H9 (cell line): ENCODE data around the gene MARCHF10. TPM values are rescaled to one million over a fixed set of nuclear protein-coding genes. Genes with fewer than 3 reads are reported as not detected.

Experiments
- DNase-seq: peaks from one replicate; pipeline ENCODE4 v3.0.0-alpha.2; 2017
- H2AFZ ChIP-seq: one replicate; pipeline ENCODE4 v1.6.1; 2013; ENCODE audit warnings: mild to moderate bottlenecking, low read length, control low read depth, moderate library complexity
- H2AK5ac ChIP-seq: 2 replicates; pipeline ENCODE4 v1.6.1; 2013; ENCODE audit warnings: low read length, control low read depth, mixed read lengths; ENCODE audit not compliant: insufficient read length
- H2BK120ac ChIP-seq: one replicate; pipeline ENCODE4 v1.6.1; 2013; ENCODE audit warnings: low read depth, mild to moderate bottlenecking, low read length, control low read depth, inconsistent platforms; ENCODE audit not compliant: poor library complexity, severe bottlenecking
- H2BK12ac ChIP-seq: 2 replicates; pipeline ENCODE4 v1.6.1; 2013; ENCODE audit warnings: low read length, control low read depth, mixed read lengths, low read depth; ENCODE audit not compliant: insufficient read length
- H2BK15ac ChIP-seq: 2 replicates; pipeline ENCODE4 v1.6.1; 2013; ENCODE audit warnings: low read depth, low read length, control low read depth
- H2BK20ac ChIP-seq: one replicate; pipeline ENCODE4 v1.6.1; 2013; ENCODE audit warnings: low read depth, mild to moderate bottlenecking, low read length, control low read depth, inconsistent platforms; ENCODE audit not compliant: poor library complexity, severe bottlenecking
- H2BK5ac ChIP-seq: 2 replicates; pipeline ENCODE4 v1.6.1; 2013; ENCODE audit warnings: low read length, control low read depth, mixed read lengths; ENCODE audit not compliant: insufficient read length
- H3K14ac ChIP-seq: 2 replicates; pipeline ENCODE4 v1.6.1; 2013; ENCODE audit warnings: low read length, control low read depth; ENCODE audit not compliant: insufficient read depth
- H3K18ac ChIP-seq: 2 replicates; pipeline ENCODE4 v1.6.1; 2013; ENCODE audit warnings: low read depth, mild to moderate bottlenecking, mixed read lengths, low read length, control low read depth; ENCODE audit not compliant: insufficient read length
- H3K23ac ChIP-seq: 2 replicates; pipeline ENCODE4 v1.6.1; 2013; ENCODE audit warnings: low read length, control low read depth, mixed read lengths, low read depth; ENCODE audit not compliant: insufficient read length
- H3K23me2 ChIP-seq: 2 replicates; pipeline ENCODE4 v1.6.1; 2013; ENCODE audit warnings: low read depth, mild to moderate bottlenecking, mixed read lengths, low read length, control low read depth; ENCODE audit not compliant: insufficient read length, poor library complexity, severe bottlenecking
- H3K27ac ChIP-seq: 2 replicates; pipeline ENCODE4 v1.5.1; 2013; ENCODE audit warnings: low read length, control low read depth, mixed read lengths, low read depth; ENCODE audit not compliant: insufficient read length
- H3K27me3 ChIP-seq: 2 replicates; pipeline ENCODE4 v1.6.1; 2013; ENCODE audit warnings: low read length, control low read depth, inconsistent platforms; ENCODE audit not compliant: insufficient read depth
- H3K4ac ChIP-seq: 2 replicates; pipeline ENCODE4 v1.6.1; 2013; ENCODE audit warnings: low read depth, mild to moderate bottlenecking, control low read depth, inconsistent platforms, low read length, moderate library complexity
- H3K4me1 ChIP-seq: 2 replicates; pipeline ENCODE4 v1.6.1; 2013; ENCODE audit warnings: low read length, control low read depth, inconsistent platforms; ENCODE audit not compliant: insufficient read depth
- H3K4me2 ChIP-seq: 2 replicates; pipeline ENCODE4 v1.6.1; 2013; ENCODE audit warnings: low read length, control low read depth, mixed read lengths; ENCODE audit not compliant: insufficient read length, insufficient read depth
- H3K56ac ChIP-seq: 2 replicates; pipeline ENCODE4 v1.6.1; 2013; ENCODE audit warnings: low read depth, mild to moderate bottlenecking, mixed read lengths, low read length, control low read depth; ENCODE audit not compliant: insufficient read length
- H3K79me1 ChIP-seq: 2 replicates; pipeline ENCODE4 v1.6.1; 2013; ENCODE audit warnings: low read depth, mild to moderate bottlenecking, moderate library complexity, low read length, control low read depth, inconsistent platforms; ENCODE audit not compliant: insufficient read depth, poor library complexity, severe bottlenecking
- H3K79me2 ChIP-seq: 2 replicates; pipeline ENCODE4 v1.6.1; 2013; ENCODE audit warnings: low read length, control low read depth, inconsistent platforms; ENCODE audit not compliant: insufficient read depth
- H3K9ac ChIP-seq: 2 replicates; pipeline ENCODE4 v1.6.1; 2013; ENCODE audit warnings: low read length, control low read depth, mixed read lengths; ENCODE audit not compliant: insufficient read length; ENCODE audit errors: extremely low read depth
- H3K9me3 ChIP-seq: one replicate; pipeline ENCODE4 v1.6.1; 2013; ENCODE audit warnings: low read depth, low read length, inconsistent platforms; ENCODE audit not compliant: control insufficient read depth
- H3T11ph ChIP-seq: one replicate; pipeline ENCODE4 v1.6.1; 2013; ENCODE audit warnings: mild to moderate bottlenecking, low read length, control low read depth, inconsistent platforms
- H4K20me1 ChIP-seq: one replicate; pipeline ENCODE4 v1.6.1; 2013; ENCODE audit not compliant: control insufficient read depth, insufficient read length, insufficient read depth
- H4K5ac ChIP-seq: 2 replicates; pipeline ENCODE4 v1.6.1; 2013; ENCODE audit warnings: low read depth, mild to moderate bottlenecking, mixed read lengths, low read length, control low read depth; ENCODE audit not compliant: insufficient read length
- H4K8ac ChIP-seq: replicated peaks from 2 replicates; pipeline ENCODE4 v1.6.1; 2013; ENCODE audit warnings: low read length, control low read depth, mixed read lengths, low read depth; ENCODE audit not compliant: insufficient read length
- H4K91ac ChIP-seq: 2 replicates; pipeline ENCODE4 v1.6.1; 2013; ENCODE audit warnings: low read depth, mild to moderate bottlenecking, moderate library complexity, mixed read lengths, low read length, control low read depth; ENCODE audit not compliant: insufficient read length
- H3K27ac Mint-ChIP-seq, 3 experiments: 2 replicates in 2 of 3; 3 replicates in 1 of 3; pipeline ENCODE4 v1.8.0; 2020 to 2021; ENCODE audit warnings: mixed read lengths in 3 of 3, mild to moderate bottlenecking in 1 of 3, moderate library complexity in 1 of 3
- H3K27me3 Mint-ChIP-seq: 2 replicates; pipeline ENCODE4 v1.8.0; 2021; ENCODE audit warnings: low read depth, mild to moderate bottlenecking, moderate library complexity, mixed read lengths
- H3K36me3 Mint-ChIP-seq, 3 experiments: 2 replicates in 2 of 3; 3 replicates in 1 of 3; pipeline ENCODE4 v1.8.0; 2020 to 2021; ENCODE audit warnings: low read depth in 3 of 3, mixed read lengths in 3 of 3; ENCODE audit not compliant: insufficient read depth in 1 of 3
- H3K4me1 Mint-ChIP-seq, 2 experiments: 2 replicates each; pipeline ENCODE4 v1.8.0; 2020; ENCODE audit warnings: mixed read lengths in 2 of 2
- H3K4me3 Mint-ChIP-seq, 2 experiments: 2 replicates in 1 of 2; 3 replicates in 1 of 2; pipeline ENCODE4 v1.8.0; 2020 to 2021; ENCODE audit warnings: mild to moderate bottlenecking in 2 of 2, mixed read lengths in 2 of 2, moderate library complexity in 1 of 2
- H3K9me3 Mint-ChIP-seq, 2 experiments: 2 replicates in 1 of 2; 3 replicates in 1 of 2; pipeline ENCODE4 v1.8.0; 2020; ENCODE audit warnings: mild to moderate bottlenecking in 2 of 2, mixed read lengths in 2 of 2, moderate library complexity in 1 of 2
- WGBS: extraction: QIAGEN DNeasy Blood & Tissue Kit; methylation state at CpG from one replicate; pipeline ENCODE4 v1.1.7; 2013; ENCODE audit warnings: missing lambda C conversion rate, low lambda C conversion rate, mixed read lengths; ENCODE audit not compliant: insufficient read length; ENCODE audit errors: extremely low coverage; 5-methylcytosine and 5-hydroxymethylcytosine counted together
- total RNA-seq: library from RNA; stranded (reverse); gene quantifications from 2 replicates; pipeline ENCODE4 v1.2.1, GENCODE V29; 2021
- TF ChIP-seq, protein P1 (sequence below): fragments of 200-600 bp; sonication (generic); conservative IDR thresholded peaks from 3 replicates; pipeline ENCODE4 v1.8.0; 2021; ENCODE audit warnings: antibody characterized with exemption, mild to moderate bottlenecking

Gene MARCHF10
- total RNA-seq, 1 experiment from 2014 or later: not detected

DNA sequence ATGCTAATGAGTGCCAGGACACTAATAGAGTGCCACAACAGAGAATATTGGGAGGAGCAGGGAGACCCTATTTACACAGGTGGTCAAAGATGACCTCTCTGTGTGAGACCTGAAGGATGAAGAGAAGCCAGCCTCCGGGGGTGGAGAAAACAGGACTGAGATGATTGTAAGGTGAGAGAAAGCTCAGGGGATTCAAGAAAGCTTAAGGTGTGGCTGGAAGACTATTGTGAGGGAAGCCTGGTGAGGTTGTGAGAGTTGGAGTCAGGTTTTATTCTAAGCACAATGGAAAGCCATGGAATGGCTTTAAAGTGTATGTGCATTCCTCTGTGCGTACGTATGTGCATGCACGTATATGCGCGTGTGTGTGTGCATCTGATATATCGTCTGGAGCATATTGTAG is 10.4 kb upstream of the MARCHF10 start:
- Mint-ChIP-seq H3K4me3 (no peak overlapping the region), H3K27ac (peak overlapping the region in 1 of 3 experiments; percentile 27; a peak in 3 of 7 replicates), H3K27me3 (no peaks in the 10 kb centered on the region; the same call in none of the 2 replicates), H3K9me3 (peaks cover 10% of the 10 kb centered on the region in 2 experiments), H3K36me3 (peaks cover 0 to 13% (median 4%) of the 10 kb centered on the region in 3 experiments; a peak in 4 of 7 replicates), H3K4me1 (peaks cover 29 to 31% of the 10 kb centered on the region in 2 experiments)
- Histone ChIP-seq H3K23ac (no peak overlapping the region), H2BK5ac (no peak overlapping the region), H3K79me1 (no peaks in the 10 kb centered on the region), H2BK120ac (no peak overlapping the region), H3K27ac (no peak overlapping the region), H2AFZ (no peak overlapping the region), H3K14ac (no peak overlapping the region), H3K27me3 (no peaks in the 10 kb centered on the region), H2BK15ac (no peak overlapping the region), H3K23me2 (no peaks in the 10 kb centered on the region), H3K9ac (no peak overlapping the region), H2AK5ac (no peak overlapping the region), H3K4me2 (no peak overlapping the region), H3K4me1 (peaks cover 3% of the 10 kb centered on the region; the same call in 1 of the 2 replicates), H4K8ac (no peak overlapping the region), H3K9me3 (no peaks in the 10 kb centered on the region), H3T11ph (no peak overlapping the region), H4K91ac (no peak overlapping the region), H4K5ac (no peak overlapping the region), H2BK20ac (no peak overlapping the region), H3K4ac (no peak overlapping the region), H4K20me1 (no peaks in the 10 kb centered on the region), H3K79me2 (no peaks in the 10 kb centered on the region), H3K18ac (no peak overlapping the region), H3K56ac (no peak overlapping the region), H2BK12ac (no peak overlapping the region)
- no peak for DNase-seq
- TF ChIP-seq, protein P1, sequence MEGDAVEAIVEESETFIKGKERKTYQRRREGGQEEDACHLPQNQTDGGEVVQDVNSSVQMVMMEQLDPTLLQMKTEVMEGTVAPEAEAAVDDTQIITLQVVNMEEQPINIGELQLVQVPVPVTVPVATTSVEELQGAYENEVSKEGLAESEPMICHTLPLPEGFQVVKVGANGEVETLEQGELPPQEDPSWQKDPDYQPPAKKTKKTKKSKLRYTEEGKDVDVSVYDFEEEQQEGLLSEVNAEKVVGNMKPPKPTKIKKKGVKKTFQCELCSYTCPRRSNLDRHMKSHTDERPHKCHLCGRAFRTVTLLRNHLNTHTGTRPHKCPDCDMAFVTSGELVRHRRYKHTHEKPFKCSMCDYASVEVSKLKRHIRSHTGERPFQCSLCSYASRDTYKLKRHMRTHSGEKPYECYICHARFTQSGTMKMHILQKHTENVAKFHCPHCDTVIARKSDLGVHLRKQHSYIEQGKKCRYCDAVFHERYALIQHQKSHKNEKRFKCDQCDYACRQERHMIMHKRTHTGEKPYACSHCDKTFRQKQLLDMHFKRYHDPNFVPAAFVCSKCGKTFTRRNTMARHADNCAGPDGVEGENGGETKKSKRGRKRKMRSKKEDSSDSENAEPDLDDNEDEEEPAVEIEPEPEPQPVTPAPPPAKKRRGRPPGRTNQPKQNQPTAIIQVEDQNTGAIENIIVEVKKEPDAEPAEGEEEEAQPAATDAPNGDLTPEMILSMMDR: no peak
- WGBS: no CpG with 5 or more reads among the region's 7 CpGs
